Heart left ventricle (tissue), 16 donors: ENCODE measurements around the gene NRGN. TPM values are rescaled to one million over a fixed set of nuclear protein-coding genes. Genes with fewer than 3 reads are reported as not detected.

Source experiments
- ATAC-seq, 4 donors: fragments of 200-7000 bp; cut with Tn5 transposase; one replicate each; pipeline ENCODE4 v1.9.1; 2020 to 2022; ENCODE audit warnings: moderate library complexity in 4 of 4, mild to moderate bottlenecking in 3 of 4, moderate number of reproducible peaks in 1 of 4
- DNase-seq, 5 donors: peaks; one replicate each; pipeline ENCODE4 v3.0.0-alpha.2; 2020
- H3K27ac ChIP-seq, 12 donors: fragments of 200-600 bp; sonication (generic) in 4 of 12; one replicate each; pipeline versions ENCODE4 v1.5.0 to v1.8.0; 2016 to 2022; ENCODE audit warnings: mild to moderate bottlenecking in 2 of 12
- H3K27me3 ChIP-seq, 9 donors: fragments of 200-600 bp; sonication (generic) in 2 of 9; one replicate each; pipeline versions ENCODE4 v1.5.1 to v1.8.0; 2016 to 2022; ENCODE audit warnings: mild to moderate bottlenecking in 3 of 9
- H3K36me3 ChIP-seq, 9 donors: fragments of 200-600 bp; sonication (generic) in 2 of 9; one replicate each; pipeline versions ENCODE4 v1.5.0 to v1.8.0; 2018 to 2022; ENCODE audit warnings: mild to moderate bottlenecking in 2 of 9
- H3K4me1 ChIP-seq, 12 donors: fragments of 200-600 bp; sonication (generic) in 4 of 12; one replicate each; pipeline versions ENCODE4 v1.5.0 to v1.8.0; 2016 to 2022; ENCODE audit warnings: mild to moderate bottlenecking in 3 of 12
- H3K4me3 ChIP-seq, 12 donors: fragments of 200-600 bp; sonication (generic) in 4 of 12; one replicate each; pipeline versions ENCODE4 v1.5.0 to v1.8.0; 2017 to 2022; ENCODE audit warnings: mild to moderate bottlenecking in 9 of 12, moderate library complexity in 4 of 12
- H3K9me3 ChIP-seq, 12 donors: fragments of 200-600 bp; sonication (generic) in 4 of 12; one replicate each; pipeline versions ENCODE4 v1.5.0 to v1.8.0; 2016 to 2022; ENCODE audit warnings: mild to moderate bottlenecking in 1 of 12
- CTCF ChIP-seq, 12 donors: fragments of 200-600 bp; sonication (generic) in 4 of 12; IDR thresholded peaks; one replicate each; pipeline versions ENCODE4 v1.5.0 to v1.8.0; 2018 to 2022; ENCODE audit warnings: antibody characterized with exemption in 12 of 12, mild to moderate bottlenecking in 5 of 12
- POLR2A ChIP-seq, 2 donors: fragments of 450-650 bp; IDR thresholded peaks; one replicate each; pipeline ENCODE4 v1.6.1; 2017; ENCODE audit warnings: antibody characterized with exemption in 2 of 2, mild to moderate bottlenecking in 2 of 2, moderate library complexity in 2 of 2
- WGBS, 4 donors: extraction: QIAGEN DNeasy Blood & Tissue Kit in 2 of 4; methylation state at CpG; one replicate each; pipeline versions ENCODE4 v1.1.5 to v1.1.7; 2013 to 2018; 5-methylcytosine and 5-hydroxymethylcytosine counted together
- intact Hi-C, 10 donors: fragments of 100-400 bp; cut with DNase I; formaldehyde crosslinking; loops; one replicate each; pipeline versions ENCODE4 v1.11.1 to v1.14.2; 2022
- polyA plus RNA-seq, 2 donors: library from polyadenylated mRNA; stranded (reverse); fragments of 200-250 nt; gene quantifications; one replicate each; pipeline ENCODE4 v1.2.3, GENCODE V29; 2013
- total RNA-seq, 9 donors: library from RNA; depleted of rRNA in 2 of 9; stranded (reverse); fragments of >200 nt in 2 of 9; fragmentation: NEBNext Ultra II Directional in 3 of 9; extraction: Animal tissue kit (Norgen Biotek cat#: 25700) in 3 of 9; gene quantifications; one replicate each; pipeline versions ENCODE4 v1.1.0 to v1.2.4, GENCODE V29; 2016 to 2023
- donor health status: ischemic (EF 13 %, LVEDD 7.1; RV severe dilation, severe dysfunction).
- donor health status: healthy with polysubstance abuse.
- donor health status: DM: no; HTN: yes; CAD: no.
- donor health status: DM: no; HTN: no; CAD: no.
- donor health status: ischemic (EF 25% LVEDD 6.9; RV normal size, moderate dysfunction).
- donor health status: ischemic (EF 25% LVEDD 5.7; RV mildly dilated, moderate dysfunction).
- donor health status: healthy.
- donor health status: DM: yes; HTN: yes; CAD: no.
- donor health status: ischemic (EF 35%, LVEDD 5.7; RV mildly dilated, moderate dysfunction).
- donor health status: nonischemic (EF 11% LVEDD 7.7; RV severe dilation, severe dysfunction).
- donor health status: DM: yes; HTN: yes; CAD: no.
- donor health status: PGD.
- donor health status: ischemic (EF 29% LVEDD 5.4; RV normal size, mild dysfunction).
- donor health status: nonischemic (EF 23%, LVEDD 6.1; RV moderate dilation, normal function).

NRGN gene
- total and polyA plus RNA-seq, 11 donors, result 1.2 to 13.8 (median 4.0) TPM

GRCh38 chr11:124759266-124760204 lies 19.8 kb downstream of the NRGN start:
- DNase-seq, result peak; percentile 78 to 88 (median 85)
- H3K27me3 ChIP-seq, result peaks cover 0 to 64% (median 36%) of the 10 kb centered on the region in 9 donors

GRCh38 chr11:124760205-124760652 lies 20.5 kb downstream of the NRGN start:
- WGBS, 4 donors, result 2 to 9% (median 4%) methylated on average over 10 to 25 of the region's 25 CpGs
- Histone ChIP-seq H3K4me3 (peak overlapping the region; percentile 57 to 95 (median 82)), H3K27ac (peak overlapping the region; percentile 81 to 99 (median 94)), H3K36me3 (peaks cover 0 to 37% (median 15%) of the 10 kb centered on the region in 9 donors), H3K4me1 (peaks cover 0 to 68% (median 44%) of the 10 kb centered on the region in 12 donors), H3K27me3 (peaks cover 0 to 64% (median 36%) of the 10 kb centered on the region in 9 donors), H3K9me3 (no peaks in the 10 kb centered on the region)
- ATAC-seq, result peak in 2 of 4 donors; percentile 7 to 18
- intact Hi-C loops, result loop anchor here in 6 of 10 donors (2.0 to 10.0 kb wide), 5 partner anchors 13 to 88 kb away; partner anchors contain the start of genes SIAE (in 1 of the 6) and SPA17 (in 1 of the 6)
- peak; percentile 60 to 73 (median 68) for DNase-seq
- TF ChIP-seq CTCF (IDR thresholded peaks at IDR 0.05) (no peak), POLR2A (IDR thresholded peaks at IDR 0.05) (no peak)

More at GRCh38 chr11:124759266-124760204, 19.8 kb downstream of the NRGN start:
- Histone ChIP-seq H3K4me1 (peaks cover 0 to 75% (median 50%) of the 10 kb centered on the region in 12 donors), H3K27ac (peak overlapping the region; percentile 81 to 99 (median 94)), H3K9me3 (no peaks in the 10 kb centered on the region), H3K36me3 (peaks cover 0 to 39% (median 9%) of the 10 kb centered on the region in 9 donors), H3K4me3 (peak overlapping the region; percentile 57 to 95 (median 82))
- peak; percentile 54 to 84 (median 77) for ATAC-seq
- intact Hi-C loops, result loop anchor here in 6 of 10 donors (2.0 to 10.0 kb wide), 6 partner anchors 13 to 118 kb away; partner anchors contain the start of genes SIAE (in 1 of the 6) and SPA17 (in 1 of the 6)
- 14 to 21% (median 17%) methylated on average over 22 to 52 of the region's 52 CpGs for WGBS, 4 donors
- TF ChIP-seq CTCF (IDR thresholded peaks at IDR 0.05), result peak in 2 of 12 donors; percentile 6 to 17
- no peak for TF ChIP-seq POLR2A (IDR thresholded peaks at IDR 0.05)

GRCh38 chr11:124760806-124761205 lies 21.1 kb downstream of the NRGN start:
- WGBS, 4 donors, result 40 to 65% (median 56%) methylated on average over 3 of the region's 3 CpGs
- intact Hi-C loops, result loop anchor here in 6 of 10 donors (2.0 to 10.0 kb wide), 5 partner anchors 14 to 89 kb away; partner anchors contain the start of genes SIAE (in 1 of the 6) and SPA17 (in 1 of the 6)
- H3K27ac ChIP-seq, result peak overlapping the region; percentile 81 to 99 (median 94)
- H3K27me3 ChIP-seq, result peaks cover 0 to 64% (median 36%) of the 10 kb centered on the region in 9 donors
- H3K36me3 ChIP-seq, result peaks cover 0 to 37% (median 18%) of the 10 kb centered on the region in 9 donors
- ATAC-seq (no peak), DNase-seq (no peak)
- H3K4me3 ChIP-seq, result peak overlapping the region; percentile 57 to 95 (median 82)
- no peaks in the 10 kb centered on the region for H3K9me3 ChIP-seq
- peaks cover 0 to 63% (median 41%) of the 10 kb centered on the region in 12 donors for H3K4me1 ChIP-seq
- TF ChIP-seq CTCF (IDR thresholded peaks at IDR 0.05) (no peak), POLR2A (IDR thresholded peaks at IDR 0.05) (no peak)
